Pancreas (tissue), 10 donors: ENCODE results near the gene PCDHGB3. TPM values are rescaled to one million over a fixed set of nuclear protein-coding genes. Genes with fewer than 3 reads are reported as not detected.

Experiments used
- ATAC-seq, 4 donors: fragments of 200-7000 bp; cut with Tn5 transposase; one replicate each; pipeline versions ENCODE4 v1.8.0 to v1.9.1; 2020; ENCODE audit warnings: mild to moderate bottlenecking in 4 of 4, moderate library complexity in 4 of 4
- DNase-seq, 6 donors: peaks; one replicate each; pipeline ENCODE4 v3.0.0-alpha.2; 2020
- FAIRE-seq: peaks from 2 replicates; lab custom pipeline; 2012; peaks lifted over from hg19 to GRCh38; lab: Jason Lieb, UNC
- H3K27ac ChIP-seq, 4 donors: fragments of 200-600 bp; sonication (generic); 1 replicate in 3 of 4; 2 replicates in 1 of 4; pipeline versions ENCODE4 v1.5.0 to v1.8.0; 2020
- H3K27me3 ChIP-seq, 4 donors: fragments of 200-600 bp; one replicate each; pipeline ENCODE4 v1.8.0; 2021
- H3K36me3 ChIP-seq, 3 donors: fragments of 200-600 bp; sonication (generic) in 1 of 3; one replicate each; pipeline versions ENCODE4 v1.5.0 to v1.8.0; 2020 to 2021
- H3K4me1 ChIP-seq, 3 donors: fragments of 200-600 bp; one replicate each; pipeline ENCODE4 v1.8.0; 2021
- H3K4me3 ChIP-seq, 4 donors: fragments of 200-600 bp; sonication (generic) in 2 of 4; one replicate each; pipeline versions ENCODE4 v1.5.0 to v1.8.0; 2020 to 2021
- H3K9me3 ChIP-seq, 4 donors: fragments of 200-600 bp; one replicate each; pipeline ENCODE4 v1.8.0; 2021
- WGBS, 2 donors: extraction: QIAGEN DNeasy Blood & Tissue Kit; methylation state at CpG; one replicate each; pipeline ENCODE4 v1.1.7; 2013; 5-methylcytosine and 5-hydroxymethylcytosine counted together
- intact Hi-C, 3 donors: fragments of 100-400 bp; cut with DNase I; formaldehyde crosslinking; loops; one replicate each; pipeline versions ENCODE4 v1.11.1 to v1.14.2; 2022
- polyA plus RNA-seq, 2 donors: library from polyadenylated mRNA; stranded (reverse); fragments of 200-250 nt; gene quantifications; one replicate each; pipeline ENCODE4 v1.2.3, GENCODE V29; 2013
- total RNA-seq, 6 donors: library from RNA; stranded (reverse); fragmentation: NEBNext Ultra II Directional in 4 of 6; extraction: Animal tissue kit (Norgen Biotek cat#: 25700) in 4 of 6; gene quantifications; one replicate each; pipeline versions ENCODE4 v1.2.1 to v1.2.4, GENCODE V29; 2021 to 2023
- TF ChIP-seq, protein P1 (sequence below), 4 donors: fragments of 200-600 bp; sonication (generic) in 3 of 4; IDR thresholded peaks; one replicate each; pipeline versions ENCODE4 v1.5.0 to v1.8.0; 2021; ENCODE audit warnings: antibody characterized with exemption in 4 of 4
- donor health status: healthy with polysubstance abuse.
- donor health status: DM: no; HTN: no; CAD: no; lungs with moderate emphysema.
- donor health status: DM: no; HTN: no; CAD: no.
- donor health status: control.
- donor health status: control.
- donor health status: Bipolar disorder and iron deficiency.
- donor health status: DM: yes; HTN: yes; CAD: no.
- donor health status: DM: no; HTN: no; CAD: no.
- donor health status: DM: no; HTN: no; CAD: no.
- donor health status: DM: yes; HTN: yes; CAD: no.

Gene PCDHGB3
- total and polyA plus RNA-seq, 8 donors: 0.59 to 3.0 (median 2.2) TPM

DNA sequence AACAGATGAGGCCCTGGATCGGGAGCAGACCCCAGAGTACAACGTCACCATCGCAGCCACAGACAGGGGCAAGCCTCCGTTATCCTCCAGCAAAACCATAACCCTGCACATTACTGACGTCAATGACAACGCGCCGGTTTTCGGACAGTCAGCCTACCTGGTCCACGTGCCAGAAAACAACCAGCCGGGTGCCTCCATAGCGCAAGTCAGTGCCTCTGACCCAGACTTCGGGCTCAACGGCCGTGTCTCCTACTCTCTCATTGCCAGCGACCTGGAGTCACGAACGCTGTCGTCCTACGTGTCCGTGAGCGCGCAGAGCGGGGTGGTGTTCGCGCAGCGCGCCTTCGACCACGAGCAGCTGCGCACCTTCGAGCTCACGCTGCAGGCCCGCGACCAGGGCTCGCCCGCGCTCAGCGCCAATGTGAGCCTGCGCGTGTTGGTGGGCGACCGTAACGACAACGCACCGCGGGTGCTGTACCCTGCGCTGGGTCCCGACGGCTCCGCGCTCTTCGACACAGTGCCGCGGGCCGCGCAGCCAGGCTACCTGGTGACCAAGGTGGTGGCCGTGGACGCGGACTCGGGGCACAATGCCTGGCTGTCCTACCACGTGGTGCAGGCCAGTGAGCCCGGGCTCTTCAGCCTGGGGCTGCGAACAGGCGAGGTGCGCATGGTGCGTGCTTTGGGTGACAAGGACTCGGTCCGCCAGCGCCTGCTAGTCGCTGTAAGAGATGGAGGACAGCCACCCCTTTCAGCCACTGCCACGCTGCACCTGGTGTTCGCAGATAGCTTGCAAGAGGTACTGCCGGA lies 49.2 kb downstream of the PCDHGB3 start:
- Histone ChIP-seq H3K4me1 (no peaks in the 10 kb centered on the region), H3K36me3 (no peaks in the 10 kb centered on the region), H3K27ac (no peak overlapping the region), H3K9me3 (peaks cover 0 to 49% (median 12%) of the 10 kb centered on the region in 4 donors), H3K4me3 (no peak overlapping the region), H3K27me3 (no peaks in the 10 kb centered on the region)
- FAIRE-seq (no peak), ATAC-seq (no peak), DNase-seq (no peak)
- 21% methylated on average over 66 to 74 of the region's 74 CpGs for WGBS, 2 donors
- intact Hi-C loops: loop anchor here in 1 of 3 donors (10.0 kb wide), 1 partner anchor 106 kb away; no protein-coding TSS in a partner anchor
- TF ChIP-seq, protein P1, sequence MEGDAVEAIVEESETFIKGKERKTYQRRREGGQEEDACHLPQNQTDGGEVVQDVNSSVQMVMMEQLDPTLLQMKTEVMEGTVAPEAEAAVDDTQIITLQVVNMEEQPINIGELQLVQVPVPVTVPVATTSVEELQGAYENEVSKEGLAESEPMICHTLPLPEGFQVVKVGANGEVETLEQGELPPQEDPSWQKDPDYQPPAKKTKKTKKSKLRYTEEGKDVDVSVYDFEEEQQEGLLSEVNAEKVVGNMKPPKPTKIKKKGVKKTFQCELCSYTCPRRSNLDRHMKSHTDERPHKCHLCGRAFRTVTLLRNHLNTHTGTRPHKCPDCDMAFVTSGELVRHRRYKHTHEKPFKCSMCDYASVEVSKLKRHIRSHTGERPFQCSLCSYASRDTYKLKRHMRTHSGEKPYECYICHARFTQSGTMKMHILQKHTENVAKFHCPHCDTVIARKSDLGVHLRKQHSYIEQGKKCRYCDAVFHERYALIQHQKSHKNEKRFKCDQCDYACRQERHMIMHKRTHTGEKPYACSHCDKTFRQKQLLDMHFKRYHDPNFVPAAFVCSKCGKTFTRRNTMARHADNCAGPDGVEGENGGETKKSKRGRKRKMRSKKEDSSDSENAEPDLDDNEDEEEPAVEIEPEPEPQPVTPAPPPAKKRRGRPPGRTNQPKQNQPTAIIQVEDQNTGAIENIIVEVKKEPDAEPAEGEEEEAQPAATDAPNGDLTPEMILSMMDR (IDR thresholded peaks at IDR 0.05): no peak

DNA sequence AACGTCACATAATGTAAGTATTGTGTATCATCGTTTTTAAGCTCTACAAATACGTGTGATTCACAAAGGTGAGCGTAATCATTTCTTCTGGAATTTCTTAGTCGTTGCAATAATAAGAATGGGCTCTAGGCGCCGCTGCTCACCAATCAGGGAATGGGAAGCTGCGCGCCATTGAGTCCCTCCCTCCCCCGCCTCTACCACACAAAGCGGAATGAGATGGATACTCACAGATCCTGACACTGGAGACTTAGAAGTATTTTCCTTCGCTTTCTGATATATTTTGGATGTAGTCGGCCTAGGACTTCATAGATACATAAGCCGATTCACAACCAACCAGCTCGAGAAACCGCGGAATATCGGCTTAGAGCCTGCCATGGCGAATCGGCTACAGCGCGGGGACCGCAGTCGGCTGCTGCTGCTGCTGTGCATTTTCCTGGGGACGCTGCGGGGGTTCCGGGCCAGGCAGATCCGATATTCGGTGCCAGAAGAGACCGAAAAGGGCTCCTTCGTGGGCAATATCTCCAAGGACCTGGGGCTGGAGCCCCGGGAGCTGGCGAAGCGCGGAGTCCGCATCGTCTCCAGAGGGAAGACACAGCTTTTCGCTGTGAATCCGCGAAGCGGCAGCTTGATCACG lies 50.9 kb downstream of the PCDHGB3 start, which contains the start of gene PCDHGA11:
PCDHGA11 (plus strand) TSS at position 197 of the 634 bp plus-strand sequence; CDS start at position 374, 177 bp downstream.
- Histone ChIP-seq H3K9me3 (peaks cover 0 to 60% (median 12%) of the 10 kb centered on the region in 4 donors), H3K27me3 (no peaks in the 10 kb centered on the region), H3K27ac (no peak within 1 kb of the TSS), H3K4me3 (peak within 1 kb of the TSS in 1 of 4 donors; percentile 24), H3K36me3 (no peaks in the 10 kb centered on the region), H3K4me1 (no peaks in the 10 kb centered on the region)
- intact Hi-C loops: loop anchor here in 1 of 3 donors (10.0 kb wide), 1 partner anchor 56 kb away; the partner anchor contains the start of gene PCDHGA5
- no peak for DNase-seq
- no peak for FAIRE-seq
- 12% methylated on average over 42 of the region's 42 CpGs for WGBS, 2 donors
- ATAC-seq: peak in 3 of 4 donors; percentile 38 to 64 (median 61)
- TF ChIP-seq, protein P1 (IDR thresholded peaks at IDR 0.05): peak in 1 of 4 donors; percentile 15

DNA sequence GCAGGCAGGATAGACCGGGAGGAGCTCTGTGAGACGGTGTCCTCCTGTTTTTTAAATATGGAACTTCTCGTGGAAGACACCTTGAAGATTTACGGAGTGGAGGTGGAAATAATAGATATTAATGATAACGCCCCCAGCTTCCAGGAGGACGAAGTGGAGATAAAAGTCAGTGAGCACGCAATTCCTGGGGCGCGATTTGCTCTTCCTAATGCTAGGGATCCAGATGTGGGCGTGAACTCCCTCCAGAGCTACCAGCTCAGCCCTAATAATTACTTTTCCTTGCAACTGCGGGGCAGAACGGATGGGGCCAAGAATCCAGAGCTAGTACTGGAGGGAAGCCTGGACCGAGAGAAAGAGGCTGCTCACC lies 51.4 kb downstream of the PCDHGB3 start:
- no peak for DNase-seq
- Histone ChIP-seq H3K27ac (no peak overlapping the region), H3K4me1 (no peaks in the 10 kb centered on the region), H3K36me3 (no peaks in the 10 kb centered on the region), H3K27me3 (no peaks in the 10 kb centered on the region), H3K4me3 (peak overlapping the region in 1 of 4 donors; percentile 24), H3K9me3 (peaks cover 0 to 63% (median 12%) of the 10 kb centered on the region in 4 donors)
- WGBS, 2 donors: 8 to 10% methylated on average over 13 of the region's 13 CpGs
- TF ChIP-seq, protein P1 (IDR thresholded peaks at IDR 0.05): no peak
- FAIRE-seq: no peak
- ATAC-seq: no peak
- intact Hi-C loops: loop anchor here in 1 of 3 donors (10.0 kb wide), 1 partner anchor 57 kb away; the partner anchor contains the start of gene PCDHGA5

Other genes with a start within 250 kb of the PCDHGB3 start
Only the 30 nearest of the 37 such genes appear.
- 1 to 10 TPM in 1 of 6 donors, under 1 TPM in 5; 0.35 to 1.1 (median 0.51) TPM for gene PCDHB9, start 183.1 kb upstream of the PCDHGB3 start, total RNA-seq
- 1 to 10 TPM in 1 of 2 donors, under 1 TPM in 1; 0.76 to 1.2 TPM for gene PCDHB9, start 183.1 kb upstream of the PCDHGB3 start, polyA plus RNA-seq
- gene PCDHB10, start 177.9 kb upstream of the PCDHGB3 start, total RNA-seq: 1 to 10 TPM in 1 of 6 donors, under 1 TPM in 5; 0.49 to 1.5 (median 0.63) TPM
- 1 to 10 TPM in 1 of 2 donors, under 1 TPM in 1; 0.30 to 1.4 TPM for gene PCDHB10, start 177.9 kb upstream of the PCDHGB3 start, polyA plus RNA-seq
- gene PCDHB11, start 170.6 kb upstream of the PCDHGB3 start, total RNA-seq: 1 to 10 TPM; 2.1 to 9.0 (median 4.9) TPM
- 1 to 10 TPM in 1 of 2 donors, under 1 TPM in 1; 0.72 to 2.3 TPM for gene PCDHB11, start 170.6 kb upstream of the PCDHGB3 start, polyA plus RNA-seq
- gene PCDHB12, start 161.5 kb upstream of the PCDHGB3 start, total RNA-seq: 1 to 10 TPM; 1.3 to 2.5 (median 1.5) TPM
- 1 to 10 TPM in 1 of 2 donors, under 1 TPM in 1; 0.46 to 1.3 TPM for gene PCDHB12, start 161.5 kb upstream of the PCDHGB3 start, polyA plus RNA-seq
- 1 to 10 TPM; 2.4 to 3.3 (median 3.0) TPM for gene PCDHB13, start 156.3 kb upstream of the PCDHGB3 start, total RNA-seq
- gene PCDHB13, start 156.3 kb upstream of the PCDHGB3 start, polyA plus RNA-seq: 1 to 10 TPM; 1.2 to 1.9 TPM
- gene PCDHB14, start 146.9 kb upstream of the PCDHGB3 start, total RNA-seq: 1 to 10 TPM; 1.9 to 2.7 (median 2.1) TPM
- 1 to 10 TPM; 2.8 to 2.9 TPM for gene PCDHB14, start 146.9 kb upstream of the PCDHGB3 start, polyA plus RNA-seq
- 1 to 10 TPM; 1.7 to 2.6 (median 2.4) TPM for gene PCDHB15, start 124.8 kb upstream of the PCDHGB3 start, total RNA-seq
- 1 to 10 TPM; 1.8 to 2.8 TPM for gene PCDHB15, start 124.8 kb upstream of the PCDHGB3 start, polyA plus RNA-seq
- gene SLC25A2, start 66.2 kb upstream of the PCDHGB3 start, total RNA-seq: under 1 TPM in 5 of 6 donors, not detected in 1; 0.14 to 0.69 (median 0.19) TPM
- gene SLC25A2, start 66.2 kb upstream of the PCDHGB3 start, polyA plus RNA-seq: under 1 TPM in 1 of 2 donors, not detected in 1; 0.30 TPM
- gene TAF7, start 49.5 kb upstream of the PCDHGB3 start, total RNA-seq: 10 to 100 TPM; 17.7 to 40.2 (median 22.7) TPM
- gene TAF7, start 49.5 kb upstream of the PCDHGB3 start, polyA plus RNA-seq: 10 to 100 TPM; 16.6 to 47.4 TPM
- under 1 TPM; 0.22 to 0.67 (median 0.40) TPM for gene PCDHGA1, start 39.7 kb upstream of the PCDHGB3 start, total RNA-seq
- under 1 TPM; 0.19 to 0.33 TPM for gene PCDHGA1, start 39.7 kb upstream of the PCDHGB3 start, polyA plus RNA-seq
- gene PCDHGA2, start 31.5 kb upstream of the PCDHGB3 start, total RNA-seq: 1 to 10 TPM in 5 of 6 donors, under 1 TPM in 1; 0.75 to 2.1 (median 1.5) TPM
- gene PCDHGA2, start 31.5 kb upstream of the PCDHGB3 start, polyA plus RNA-seq: under 1 TPM; 0.46 to 0.94 TPM
- gene PCDHGA3, start 26.4 kb upstream of the PCDHGB3 start, total RNA-seq: 1 to 10 TPM in 5 of 6 donors, under 1 TPM in 1; 0.98 to 2.4 (median 1.7) TPM
- under 1 TPM; 0.52 to 0.87 TPM for gene PCDHGA3, start 26.4 kb upstream of the PCDHGB3 start, polyA plus RNA-seq
- gene PCDHGB1, start 20.1 kb upstream of the PCDHGB3 start, total RNA-seq: 1 to 10 TPM; 1.5 to 3.2 (median 1.9) TPM
- gene PCDHGB1, start 20.1 kb upstream of the PCDHGB3 start, polyA plus RNA-seq: 1 to 10 TPM in 1 of 2 donors, under 1 TPM in 1; 0.31 to 1.1 TPM
- 1 to 10 TPM; 1.8 to 2.9 (median 2.2) TPM for gene PCDHGA4, start 15.2 kb upstream of the PCDHGB3 start, total RNA-seq
- gene PCDHGA4, start 15.2 kb upstream of the PCDHGB3 start, polyA plus RNA-seq: 1 to 10 TPM in 1 of 2 donors, under 1 TPM in 1; 0.61 to 1.0 TPM
- gene PCDHGB2, start 10.2 kb upstream of the PCDHGB3 start, total RNA-seq: 1 to 10 TPM; 1.8 to 2.8 (median 2.2) TPM
- 1 to 10 TPM in 1 of 2 donors, under 1 TPM in 1; 0.63 to 1.1 TPM for gene PCDHGB2, start 10.2 kb upstream of the PCDHGB3 start, polyA plus RNA-seq
- gene PCDHGA5, start 6.1 kb upstream of the PCDHGB3 start, total RNA-seq: 1 to 10 TPM; 1.2 to 2.1 (median 1.6) TPM
- 1 to 10 TPM in 1 of 2 donors, under 1 TPM in 1; 0.40 to 1.1 TPM for gene PCDHGA5, start 6.1 kb upstream of the PCDHGB3 start, polyA plus RNA-seq
- gene PCDHGA6, start 3.6 kb downstream of the PCDHGB3 start, total RNA-seq: 1 to 10 TPM; 1.4 to 3.1 (median 2.0) TPM
- gene PCDHGA6, start 3.6 kb downstream of the PCDHGB3 start, polyA plus RNA-seq: 1 to 10 TPM; 1.1 to 1.4 TPM
- gene PCDHGA7, start 12.5 kb downstream of the PCDHGB3 start, total RNA-seq: 1 to 10 TPM; 1.2 to 2.0 (median 1.7) TPM
- gene PCDHGA7, start 12.5 kb downstream of the PCDHGB3 start, polyA plus RNA-seq: 1 to 10 TPM in 1 of 2 donors, under 1 TPM in 1; 0.92 to 1.3 TPM
- gene PCDHGB4, start 17.5 kb downstream of the PCDHGB3 start, total RNA-seq: 1 to 10 TPM; 1.5 to 3.1 (median 1.9) TPM
- gene PCDHGB4, start 17.5 kb downstream of the PCDHGB3 start, polyA plus RNA-seq: under 1 TPM; 0.56 to 0.65 TPM
- gene PCDHGA8, start 22.4 kb downstream of the PCDHGB3 start, total RNA-seq: 1 to 10 TPM in 2 of 6 donors, under 1 TPM in 4; 0.72 to 1.1 (median 0.91) TPM
- gene PCDHGA8, start 22.4 kb downstream of the PCDHGB3 start, polyA plus RNA-seq: under 1 TPM; 0.12 to 0.49 TPM
- 1 to 10 TPM; 4.0 to 7.9 (median 5.4) TPM for gene PCDHGB5, start 27.7 kb downstream of the PCDHGB3 start, total RNA-seq
- gene PCDHGB5, start 27.7 kb downstream of the PCDHGB3 start, polyA plus RNA-seq: 1 to 10 TPM; 1.1 to 1.4 TPM
- gene PCDHGA9, start 32.5 kb downstream of the PCDHGB3 start, total RNA-seq: 1 to 10 TPM; 1.4 to 3.0 (median 2.3) TPM
- gene PCDHGA9, start 32.5 kb downstream of the PCDHGB3 start, polyA plus RNA-seq: 1 to 10 TPM in 1 of 2 donors, under 1 TPM in 1; 0.31 to 1.3 TPM
- gene PCDHGB6, start 37.8 kb downstream of the PCDHGB3 start, total RNA-seq: 1 to 10 TPM; 1.7 to 4.0 (median 2.6) TPM
- 1 to 10 TPM in 1 of 2 donors, under 1 TPM in 1; 0.63 to 1.1 TPM for gene PCDHGB6, start 37.8 kb downstream of the PCDHGB3 start, polyA plus RNA-seq
- gene PCDHGA10, start 42.7 kb downstream of the PCDHGB3 start, total RNA-seq: 1 to 10 TPM; 1.2 to 3.1 (median 2.1) TPM
- under 1 TPM; 0.26 to 0.95 TPM for gene PCDHGA10, start 42.7 kb downstream of the PCDHGB3 start, polyA plus RNA-seq
- 1 to 10 TPM; 3.3 to 5.6 (median 3.9) TPM for gene PCDHGB7, start 47.4 kb downstream of the PCDHGB3 start, total RNA-seq
- gene PCDHGB7, start 47.4 kb downstream of the PCDHGB3 start, polyA plus RNA-seq: 1 to 10 TPM; 1.0 to 1.1 TPM
- gene PCDHGA11, start 50.8 kb downstream of the PCDHGB3 start, total RNA-seq: 1 to 10 TPM; 1.2 to 2.6 (median 1.6) TPM
- gene PCDHGA11, start 50.8 kb downstream of the PCDHGB3 start, polyA plus RNA-seq: under 1 TPM; 0.23 to 0.99 TPM
- 1 to 10 TPM; 1.2 to 2.3 (median 1.6) TPM for gene PCDHGA12, start 60.3 kb downstream of the PCDHGB3 start, total RNA-seq
- gene PCDHGA12, start 60.3 kb downstream of the PCDHGB3 start, polyA plus RNA-seq: 1 to 10 TPM in 1 of 2 donors, under 1 TPM in 1; 0.33 to 1.2 TPM
- 10 to 100 TPM in 5 of 6 donors, 1 to 10 TPM in 1; 9.1 to 25.3 (median 16.7) TPM for gene PCDHGC3, start 105.7 kb downstream of the PCDHGB3 start, total RNA-seq
- gene PCDHGC3, start 105.7 kb downstream of the PCDHGB3 start, polyA plus RNA-seq: 10 to 100 TPM; 20.0 to 23.1 TPM
- 1 to 10 TPM in 3 of 6 donors, under 1 TPM in 3; 0.41 to 1.4 (median 0.91) TPM for gene PCDHGC4, start 114.8 kb downstream of the PCDHGB3 start, total RNA-seq
- gene PCDHGC4, start 114.8 kb downstream of the PCDHGB3 start, polyA plus RNA-seq: under 1 TPM; 0.35 to 0.65 TPM
- under 1 TPM; 0.17 to 0.98 (median 0.76) TPM for gene PCDHGC5, start 118.8 kb downstream of the PCDHGB3 start, total RNA-seq
- gene PCDHGC5, start 118.8 kb downstream of the PCDHGB3 start, polyA plus RNA-seq: under 1 TPM; 0.09 to 0.61 TPM